Lower leg skin (tissue), 3 donors: Measurements from ENCODE around the gene SLC1A6.

Experiments used
- CTCF ChIP-seq, 3 donors: fragments of 450-650 bp; IDR thresholded peaks; one replicate each; pipeline ENCODE4 v1.5.1; 2016; ENCODE audit warnings: antibody characterized with exemption in 3 of 3, mild to moderate bottlenecking in 3 of 3, moderate library complexity in 2 of 3
- POLR2A ChIP-seq, 2 donors: fragments of 450-650 bp; IDR thresholded peaks; one replicate each; pipeline ENCODE4 v1.6.1; 2016 to 2017; ENCODE audit warnings: antibody characterized with exemption in 2 of 2, mild to moderate bottlenecking in 1 of 2, moderate library complexity in 1 of 2

GRCh38 chr19:15008308-15008707, 28.6 kb upstream of the SLC1A6 start:
- TF ChIP-seq CTCF (IDR thresholded peaks at IDR 0.05) (no peak), POLR2A (IDR thresholded peaks at IDR 0.05) (no peak)
